SIG-M5 (cell line): ENCODE results near the gene MKX.

Experiments used
- DNase-seq: peaks from one replicate; lab custom pipeline; 2025; lab: John Stamatoyannopoulos, UW

Gene MKX

DNA sequence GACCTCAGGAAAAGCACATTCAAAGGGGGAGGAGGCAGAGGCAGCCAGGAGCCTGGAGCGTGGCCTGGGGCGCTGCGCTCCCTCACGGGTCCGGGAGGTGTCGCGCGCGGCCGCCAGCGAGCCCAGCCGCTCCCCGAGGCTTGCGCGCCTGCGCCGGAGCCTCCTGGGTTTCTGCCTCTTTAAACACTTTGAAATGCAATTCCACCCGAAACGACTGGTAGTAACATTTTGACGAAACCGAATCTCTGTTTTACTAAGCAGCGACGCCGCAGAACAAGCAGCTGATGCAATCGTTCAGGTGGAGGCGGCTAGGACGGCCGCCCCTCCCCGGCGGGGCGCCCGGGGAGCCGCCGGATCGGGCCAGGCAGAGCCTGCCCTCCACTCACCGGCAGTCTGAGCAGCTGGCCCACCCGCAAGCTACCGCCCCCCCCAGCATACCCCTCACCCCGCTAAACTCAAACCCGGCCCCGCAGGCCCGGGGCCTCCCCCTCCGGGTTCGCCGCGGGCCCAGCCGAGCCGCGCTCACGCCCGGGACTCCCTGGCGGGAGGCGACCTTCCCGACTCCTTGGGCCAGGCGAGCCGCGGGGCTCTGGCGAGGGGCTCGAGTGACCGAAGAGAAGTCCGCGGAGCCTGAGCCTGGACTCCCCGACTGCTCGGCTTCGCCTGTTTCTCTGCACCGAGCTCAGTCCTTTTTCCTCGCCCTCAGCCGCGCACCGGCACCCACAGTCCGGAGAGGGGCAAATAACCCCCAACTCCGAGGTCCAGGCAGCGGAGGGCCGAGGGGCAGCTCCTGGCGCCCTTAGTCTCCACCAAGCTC lies 3.2 kb downstream of the MKX start:
- DNase-seq: no peak

- DNase-seq: no peak
These were observed 4.2 kb downstream of the MKX start for GRCh38 chr10:27741173-27742091.

DNA sequence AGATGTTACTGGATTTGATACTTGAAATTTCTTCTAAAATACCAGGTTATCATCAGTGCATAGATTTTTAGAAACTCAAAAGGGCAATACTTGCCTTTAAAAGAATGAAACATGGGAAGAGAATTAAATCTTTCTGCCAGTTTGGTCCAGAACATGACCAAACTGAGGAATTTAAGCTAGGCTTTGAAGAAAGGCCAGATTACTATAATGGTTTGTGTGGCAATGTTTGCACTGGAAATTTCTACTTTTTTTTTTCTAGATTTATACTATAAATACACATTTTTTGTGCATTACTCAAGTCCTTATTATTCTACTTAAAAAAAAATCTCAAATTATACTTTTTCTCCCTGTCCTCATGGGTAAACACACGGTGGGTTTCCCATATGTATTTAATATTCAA lies 9.2 kb downstream of the MKX start:
- no peak for DNase-seq

DNA sequence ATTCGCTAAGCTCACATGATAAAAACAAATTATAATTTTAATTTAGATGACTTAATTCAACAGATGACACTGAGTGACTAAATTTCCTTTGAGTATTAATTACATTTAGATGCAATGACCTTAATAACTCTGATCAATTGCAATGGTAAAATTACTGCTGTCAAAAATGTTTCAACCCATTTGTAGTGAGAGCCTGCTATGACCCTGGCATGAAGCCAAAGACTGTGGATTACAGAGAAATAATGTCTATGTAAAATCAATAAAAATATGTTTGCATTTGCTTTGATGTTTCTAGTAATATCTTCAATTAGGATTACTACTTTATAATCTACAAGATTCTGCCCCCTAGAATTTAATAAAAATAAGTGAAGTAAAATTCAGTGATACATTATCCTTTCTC lies 15.6 kb downstream of the MKX start:
- DNase-seq: no peak

DNA sequence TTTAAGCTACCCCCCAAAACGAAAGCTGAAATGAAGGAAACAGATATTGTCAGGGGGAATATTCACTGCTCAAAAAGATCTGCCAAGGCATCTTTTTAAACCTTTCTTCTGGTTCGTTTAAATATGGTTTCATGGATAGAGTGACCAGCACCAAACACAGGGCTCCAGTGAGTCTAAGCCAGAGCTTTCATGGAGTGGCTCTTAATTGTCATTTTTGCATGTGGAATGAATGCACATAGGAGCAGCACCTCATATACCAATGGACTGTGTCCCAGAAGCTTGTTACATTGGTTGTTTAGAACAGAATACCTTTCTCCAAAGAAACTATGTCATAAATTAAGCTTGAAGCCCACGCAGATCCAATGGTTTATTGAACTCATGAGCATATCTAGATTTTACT lies 17.3 kb downstream of the MKX start:
- DNase-seq: no peak

DNA sequence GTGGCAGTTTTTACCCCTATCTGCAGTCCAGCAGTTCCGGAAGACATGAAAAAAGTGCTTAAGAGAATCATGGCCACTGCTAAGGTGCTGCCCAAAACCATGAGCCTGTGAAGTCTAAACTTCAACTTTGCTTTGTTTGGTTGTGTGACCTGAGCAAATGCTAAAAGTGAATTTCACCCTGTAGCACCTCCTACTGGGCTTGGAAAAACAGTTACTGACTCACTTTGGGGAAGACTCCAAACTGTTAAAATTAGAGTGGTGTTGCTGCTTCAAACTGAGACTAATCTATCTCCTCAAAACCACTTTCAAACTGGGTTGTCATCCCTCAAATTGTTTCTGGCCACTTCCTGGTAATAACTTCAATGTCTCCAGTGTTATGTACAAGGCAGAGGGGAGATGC lies 21.3 kb downstream of the MKX start:
- no peak for DNase-seq

GRCh38 chr10:27723436-27723835 lies 22.2 kb downstream of the MKX start:
- no peak for DNase-seq

GRCh38 chr10:27720529-27720928 lies 25.1 kb downstream of the MKX start:
- no peak for DNase-seq

DNA sequence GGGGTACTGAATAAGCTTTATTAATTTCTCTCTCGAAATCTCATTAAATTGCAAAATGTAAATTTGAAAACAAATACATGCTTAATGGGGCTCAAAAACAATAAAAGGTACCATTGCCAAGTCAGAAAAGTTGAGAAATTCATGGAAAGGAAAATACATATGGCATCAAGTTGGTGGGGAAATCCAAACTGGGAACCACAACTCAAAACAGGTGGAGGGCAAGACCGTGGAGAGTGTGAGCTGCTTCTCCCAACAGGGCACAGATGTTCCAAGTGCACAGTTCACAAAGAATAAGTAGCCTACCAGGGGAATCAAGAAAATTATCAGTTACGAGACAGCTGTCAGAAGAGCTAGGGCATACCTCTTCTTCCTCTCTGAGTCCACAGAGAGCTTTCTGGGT lies 26.6 kb downstream of the MKX start:
- DNase-seq: no peak

DNA sequence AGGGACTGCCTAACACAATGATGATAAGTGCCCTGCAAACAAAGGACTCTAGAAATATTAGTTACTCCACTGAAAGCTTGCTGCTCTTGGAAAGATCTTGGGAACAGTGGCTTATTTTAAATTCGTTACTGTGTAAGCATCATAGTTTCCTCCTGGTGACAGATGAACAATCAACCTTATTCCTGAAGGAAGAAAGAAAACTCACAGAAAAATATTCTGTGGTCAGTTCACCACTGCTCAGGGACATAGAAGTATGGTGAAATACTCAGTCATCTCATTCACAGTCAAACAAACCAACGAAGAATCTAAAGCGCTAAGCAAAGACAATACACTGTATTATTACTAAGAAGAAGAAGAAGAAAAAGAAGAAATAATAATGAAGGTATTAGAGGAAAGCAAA lies 27.8 kb downstream of the MKX start:
- DNase-seq: no peak

DNA sequence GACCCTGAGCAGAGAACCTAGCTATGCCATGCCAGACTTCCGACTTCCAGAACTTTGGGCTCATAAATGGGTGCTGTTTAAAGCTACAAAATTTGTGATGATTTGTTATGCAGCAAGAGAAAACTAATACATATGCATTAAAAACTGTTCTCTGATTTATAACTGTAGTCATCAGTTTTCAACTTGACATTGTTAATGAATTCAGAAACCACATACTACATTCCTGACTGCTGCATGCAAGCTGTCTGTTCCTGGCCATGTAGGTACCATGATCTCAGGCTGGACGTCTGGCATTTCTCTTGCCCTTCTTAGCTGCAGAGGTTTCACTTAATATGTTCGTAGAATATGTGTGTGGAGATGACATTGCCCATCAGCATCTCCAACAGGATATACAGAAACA lies 28.4 kb downstream of the MKX start:
- DNase-seq: no peak

DNA sequence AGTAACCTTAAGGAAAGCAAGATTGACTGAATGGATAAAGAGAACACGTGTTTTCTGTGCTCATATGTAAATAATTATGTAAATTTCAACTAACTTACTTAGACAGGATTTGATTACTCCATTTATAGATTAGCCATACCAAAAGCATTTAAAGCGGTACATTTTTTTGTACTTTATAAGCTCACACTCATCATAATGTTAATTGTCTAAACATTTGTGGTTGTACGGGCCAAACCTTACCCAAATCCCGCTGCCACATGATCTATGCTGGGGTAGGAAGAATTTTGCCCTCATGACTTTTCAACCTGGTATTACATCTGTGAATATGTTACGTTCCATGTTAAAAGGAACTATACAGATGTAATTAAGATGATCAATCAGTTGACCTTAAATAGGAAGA lies 29.1 kb downstream of the MKX start:
- DNase-seq: no peak

- no peak for DNase-seq
These were observed 30.1 kb downstream of the MKX start for GRCh38 chr10:27715505-27715904.

- no peak for DNase-seq
These were observed 31.3 kb downstream of the MKX start for GRCh38 chr10:27714349-27714748.

- no peak for DNase-seq
These were observed 31.7 kb downstream of the MKX start for GRCh38 chr10:27713941-27714340.

DNA sequence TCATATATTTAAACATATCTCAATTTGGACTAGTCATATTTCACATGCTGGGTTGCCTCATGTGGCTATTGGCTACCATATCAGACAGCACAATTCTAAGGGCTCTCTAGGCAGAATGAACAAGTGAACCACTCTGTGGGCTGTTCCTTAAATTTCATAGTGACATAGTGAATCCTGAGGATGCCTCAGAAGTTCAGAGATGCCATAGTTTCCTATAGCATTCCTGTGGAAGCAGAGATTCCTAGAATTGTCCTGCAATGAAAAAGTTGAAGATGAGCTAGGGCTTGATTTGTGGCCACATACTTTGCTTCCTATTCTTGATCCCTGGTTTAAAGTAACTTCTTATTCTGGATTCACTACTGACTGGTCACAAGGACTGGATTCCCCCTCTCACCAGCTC lies 35.6 kb downstream of the MKX start:
- no peak for DNase-seq

GRCh38 chr10:27709304-27709703 lies 36.3 kb downstream of the MKX start:
- no peak for DNase-seq

DNA sequence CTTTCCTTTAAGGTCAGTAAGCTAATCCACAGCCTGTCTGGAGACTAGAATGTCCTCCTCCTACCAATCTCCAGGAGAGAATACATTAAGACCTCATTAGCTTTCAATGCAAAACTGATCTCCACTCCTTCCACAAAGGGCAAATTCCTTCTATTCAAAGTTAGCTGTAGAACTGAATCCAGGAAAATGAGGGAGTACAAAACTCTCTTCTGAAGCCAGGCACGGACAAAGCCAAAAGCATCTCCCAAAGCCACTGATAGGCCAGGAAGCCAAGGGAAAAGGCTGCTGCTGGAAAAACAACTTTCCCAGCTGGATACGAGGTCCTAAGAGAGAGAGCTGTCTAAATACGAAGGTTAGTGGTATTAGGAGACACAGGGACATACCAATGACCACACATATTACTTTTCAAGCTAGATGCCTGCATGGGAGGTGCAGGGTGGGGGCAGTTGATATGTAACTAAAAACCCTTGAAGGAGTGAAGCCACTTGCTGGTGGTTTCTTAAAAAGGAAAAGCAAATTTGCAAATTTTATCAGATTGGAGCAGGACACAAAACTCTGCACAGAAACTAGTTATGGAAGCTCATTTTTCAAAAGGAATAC lies 43.6 kb downstream of the MKX start:
- DNase-seq: no peak

GRCh38 chr10:27699776-27700175 lies 45.8 kb downstream of the MKX start:
- DNase-seq: no peak

DNA sequence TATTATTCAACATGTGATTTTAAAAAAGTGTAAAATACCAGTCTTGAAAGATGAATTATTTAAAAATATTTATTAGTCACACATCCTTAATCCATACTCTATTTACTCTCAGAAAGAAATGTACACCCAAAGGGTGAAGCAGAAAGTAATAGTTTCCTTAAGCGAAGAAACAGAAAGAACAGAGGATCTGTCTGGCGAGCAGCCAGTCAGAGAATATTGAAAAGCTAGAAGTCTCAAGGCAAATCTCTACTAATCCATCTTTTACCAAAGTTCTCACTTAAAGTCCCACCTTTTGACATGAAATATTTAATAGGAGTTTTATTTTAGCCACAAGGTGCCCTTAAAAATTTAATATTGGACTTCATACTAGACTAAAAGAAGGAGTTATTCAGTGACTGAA lies 46.7 kb downstream of the MKX start:
- DNase-seq: no peak

- DNase-seq: no peak
These were observed 49.2 kb downstream of the MKX start for GRCh38 chr10:27696466-27696865.

DNA sequence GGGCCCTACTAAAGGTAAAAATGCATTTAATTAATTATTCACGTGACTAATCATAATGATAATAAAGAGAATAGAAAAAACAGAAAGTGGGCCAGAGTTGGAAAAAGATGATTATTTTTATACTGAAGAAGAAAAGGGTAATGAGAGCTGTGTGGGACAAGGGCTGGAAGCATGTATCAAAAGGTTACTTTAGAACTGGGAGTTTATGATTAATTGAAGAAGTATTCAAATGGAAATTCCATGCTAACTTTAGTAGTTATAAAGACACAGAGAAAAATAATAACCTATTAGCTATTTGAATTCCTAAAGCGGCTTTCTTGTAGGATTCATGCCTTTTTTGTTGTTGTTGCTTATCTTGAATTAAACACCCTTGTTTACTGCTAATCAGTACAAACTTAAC lies 49.9 kb downstream of the MKX start:
- DNase-seq: no peak

DNA sequence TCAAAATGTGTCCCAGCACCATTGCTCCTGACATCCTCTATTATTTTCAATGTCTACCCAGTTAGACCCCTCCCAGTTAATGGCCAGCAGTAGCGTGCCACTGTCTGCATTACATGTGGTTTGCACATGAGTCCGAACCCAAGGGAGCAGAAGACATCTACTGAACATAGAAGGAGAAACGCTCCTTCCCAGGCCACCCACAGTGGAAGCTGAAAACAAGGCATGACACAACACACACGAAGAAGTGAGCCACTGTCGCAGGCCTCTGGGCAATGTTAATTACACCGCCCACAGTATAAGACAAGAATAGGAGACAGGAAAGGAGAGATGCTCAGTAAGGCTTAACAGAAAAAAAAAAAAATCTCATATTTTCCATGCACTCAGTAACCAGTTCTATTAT lies 50.5 kb downstream of the MKX start:
- DNase-seq: no peak
